ENCODE data around the gene OR6K3. TPM values are rescaled to one million over a fixed set of nuclear protein-coding genes. Genes with fewer than 3 reads are reported as not detected.

OR6K3 gene
- total RNA-seq, 3 donors from 2014 or later: not detected

DNA sequence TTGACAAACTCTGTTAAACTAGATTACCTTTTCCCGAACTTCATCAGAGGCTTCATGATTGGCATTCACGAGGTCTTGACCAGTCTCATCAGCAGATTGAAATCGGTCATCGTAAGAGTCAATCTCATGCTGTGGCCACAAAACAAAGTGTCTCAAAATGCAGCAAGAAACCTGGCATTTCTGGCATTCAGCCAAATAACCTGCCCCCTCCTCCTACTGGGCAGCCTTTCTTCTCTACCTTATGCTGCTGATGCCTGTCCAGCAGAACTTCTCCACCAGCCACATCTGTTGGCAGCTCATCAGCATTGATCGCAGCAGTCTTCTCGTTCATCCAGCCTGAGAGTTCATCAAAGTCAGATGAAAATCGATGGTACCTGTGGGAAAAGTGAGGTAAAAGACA is 46.2 kb downstream of the OR6K3 start:
- Histone ChIP-seq H3K4me3 (no peak overlapping the region), H3K4me1 (ENCODE audit: low read depth) (no peaks in the 10 kb centered on the region)
- ATAC-seq: no peak

More for the DNA sequence above, 46.2 kb downstream of the OR6K3 start:
- no peaks in the 10 kb centered on the region for H3K9me3 ChIP-seq
- intact Hi-C loops (cut with DNase I, micrococcal nuclease): no loop called here
- TF ChIP-seq, protein P1, sequence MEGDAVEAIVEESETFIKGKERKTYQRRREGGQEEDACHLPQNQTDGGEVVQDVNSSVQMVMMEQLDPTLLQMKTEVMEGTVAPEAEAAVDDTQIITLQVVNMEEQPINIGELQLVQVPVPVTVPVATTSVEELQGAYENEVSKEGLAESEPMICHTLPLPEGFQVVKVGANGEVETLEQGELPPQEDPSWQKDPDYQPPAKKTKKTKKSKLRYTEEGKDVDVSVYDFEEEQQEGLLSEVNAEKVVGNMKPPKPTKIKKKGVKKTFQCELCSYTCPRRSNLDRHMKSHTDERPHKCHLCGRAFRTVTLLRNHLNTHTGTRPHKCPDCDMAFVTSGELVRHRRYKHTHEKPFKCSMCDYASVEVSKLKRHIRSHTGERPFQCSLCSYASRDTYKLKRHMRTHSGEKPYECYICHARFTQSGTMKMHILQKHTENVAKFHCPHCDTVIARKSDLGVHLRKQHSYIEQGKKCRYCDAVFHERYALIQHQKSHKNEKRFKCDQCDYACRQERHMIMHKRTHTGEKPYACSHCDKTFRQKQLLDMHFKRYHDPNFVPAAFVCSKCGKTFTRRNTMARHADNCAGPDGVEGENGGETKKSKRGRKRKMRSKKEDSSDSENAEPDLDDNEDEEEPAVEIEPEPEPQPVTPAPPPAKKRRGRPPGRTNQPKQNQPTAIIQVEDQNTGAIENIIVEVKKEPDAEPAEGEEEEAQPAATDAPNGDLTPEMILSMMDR (IDR thresholded peaks at IDR 0.05): no peak
- no peak for DNase-seq
- no peaks in the 10 kb centered on the region for H3K36me3 ChIP-seq (ENCODE audit: low read depth)

Other genes with a start within 250 kb of the OR6K3 start
- gene OR10R2, start 248.5 kb downstream of the OR6K3 start, total RNA-seq: not detected
- gene OR6Y1, start 166.3 kb downstream of the OR6K3 start, total RNA-seq: not detected
- not detected for gene OR6P1, start 150.1 kb downstream of the OR6K3 start, total RNA-seq
- not detected for gene OR10X1, start 140.8 kb downstream of the OR6K3 start, total RNA-seq
- gene OR10Z1, start 115.5 kb downstream of the OR6K3 start, total RNA-seq: not detected
- gene SPTA1, start 34.0 kb downstream of the OR6K3 start, total RNA-seq: under 1 TPM in 2 of 3 donors, not detected in 1; 0.24 to 0.41 TPM
- not detected for gene OR6K2, start 20.1 kb downstream of the OR6K3 start, total RNA-seq
- not detected for gene OR6K6, start 34.0 kb upstream of the OR6K3 start, total RNA-seq
- gene OR6N1, start 51.5 kb upstream of the OR6K3 start, total RNA-seq: not detected
- gene OR6N2, start 60.5 kb upstream of the OR6K3 start, total RNA-seq: not detected
- 1 to 10 TPM; 1.2 to 5.7 (median 3.8) TPM for gene MNDA, start 110.6 kb upstream of the OR6K3 start, total RNA-seq
- gene PYHIN1, start 210.8 kb upstream of the OR6K3 start, total RNA-seq: 1 to 10 TPM in 1 of 3 donors, under 1 TPM in 2; 0.87 to 2.0 (median 0.98) TPM